Neural cell (in vitro differentiated cells): Measurements from ENCODE around the gene FPGS. TPM values are rescaled to one million over a fixed set of nuclear protein-coding genes. Genes with fewer than 3 reads are reported as not detected.

Source experiments
- H2AFZ ChIP-seq: fragments of 200-600, 300-800 bp; sonication (generic), shearing (Covaris generic); 2 replicates; pipeline ENCODE4 v1.6.0; 2014; ENCODE audit warnings: low read depth, mild to moderate bottlenecking, antibody characterized with exemption, low read length, moderate library complexity
- H3F3A ChIP-seq: fragments of 200-600 bp; shearing (Covaris generic); 2 replicates; pipeline ENCODE4 v1.6.1; 2016; ENCODE audit warnings: mild to moderate bottlenecking, moderate library complexity, mixed read lengths, antibody characterized with exemption, low read length; ENCODE audit not compliant: insufficient read depth, poor library complexity, severe bottlenecking
- H3K27ac ChIP-seq: fragments of 200-600, 300-800 bp; sonication (generic), shearing (Covaris generic); 2 replicates; pipeline ENCODE4 v1.5.1; 2014; ENCODE audit warnings: mild to moderate bottlenecking, low read length, moderate library complexity
- H3K27me3 ChIP-seq: fragments of 300-800, 200-600 bp; sonication (generic), shearing (Covaris generic); 2 replicates; pipeline ENCODE4 v1.6.0; 2014; ENCODE audit warnings: mild to moderate bottlenecking, low read depth, low read length, moderate library complexity; ENCODE audit not compliant: insufficient read depth
- H3K36me3 ChIP-seq: fragments of 300-800, 200-600 bp; sonication (generic), shearing (Covaris generic); 2 replicates; pipeline ENCODE4 v1.5.1; 2014; ENCODE audit warnings: mild to moderate bottlenecking, antibody characterized with exemption, low read length, moderate library complexity; ENCODE audit not compliant: insufficient read depth
- H3K4me2 ChIP-seq: fragments of 300-800, 200-600 bp; sonication (generic), shearing (Covaris generic); 2 replicates; pipeline ENCODE4 v1.6.0; 2014; ENCODE audit warnings: mild to moderate bottlenecking, low read length
- H3K4me3 ChIP-seq: fragments of 300-800, 200-600 bp; sonication (generic), shearing (Covaris generic); 2 replicates; pipeline ENCODE4 v1.5.1; 2014; ENCODE audit warnings: mild to moderate bottlenecking, low read length, moderate library complexity
- H3K79me2 ChIP-seq: fragments of 200-600 bp; shearing (Covaris generic); replicated peaks from 2 replicates; pipeline ENCODE4 v1.6.0; 2014; ENCODE audit warnings: mild to moderate bottlenecking, low read length, moderate library complexity; ENCODE audit not compliant: insufficient read depth
- H3K9ac ChIP-seq: fragments of 300-800, 200-600 bp; sonication (generic), shearing (Covaris generic); 2 replicates; pipeline ENCODE4 v1.6.1; 2016; ENCODE audit warnings: mild to moderate bottlenecking, low read length, mixed read lengths
- H3K9me2 ChIP-seq: fragments of 200-600 bp; shearing (Covaris generic); 2 replicates; pipeline ENCODE4 v1.6.1; 2016; ENCODE audit warnings: mild to moderate bottlenecking, low read length, mixed read lengths; ENCODE audit not compliant: insufficient read depth
- H3K9me3 ChIP-seq: fragments of 200-600, 300-800 bp; sonication (generic), shearing (Covaris generic); 2 replicates; pipeline ENCODE4 v1.6.1; 2016; ENCODE audit warnings: mild to moderate bottlenecking, mixed run types, low read length, moderate library complexity, mixed read lengths
- H4K20me1 ChIP-seq: fragments of 200-600 bp; shearing (Covaris generic); 2 replicates; pipeline ENCODE4 v1.6.1; 2016; ENCODE audit warnings: mild to moderate bottlenecking, mixed run types; ENCODE audit not compliant: insufficient read depth
- CTCF ChIP-seq: fragments of 450-650 bp; IDR thresholded peaks from 2 replicates; pipeline ENCODE4 v1.5.1; 2014; ENCODE audit warnings: antibody characterized with exemption, mild to moderate bottlenecking, moderate library complexity; ENCODE audit not compliant: poor library complexity, severe bottlenecking
- EP300 ChIP-seq: fragments of 450-650 bp; conservative IDR thresholded peaks from 2 replicates; pipeline ENCODE4 v1.6.1; 2014; ENCODE audit warnings: antibody characterized with exemption, mild to moderate bottlenecking, moderate library complexity; ENCODE audit not compliant: poor library complexity, severe bottlenecking
- EZH2 ChIP-seq: fragments of 200-600, 300-800 bp; shearing (Covaris generic), sonication (generic); IDR thresholded peaks from 2 replicates; pipeline ENCODE4 v1.6.1; 2014; ENCODE audit warnings: antibody characterized with exemption, low read length, borderline replicate concordance, mild to moderate bottlenecking; ENCODE audit not compliant: insufficient read depth, poor library complexity, severe bottlenecking
- MXI1 ChIP-seq: fragments of 450-650 bp; conservative IDR thresholded peaks from 2 replicates; pipeline ENCODE4 v1.6.1; 2014; ENCODE audit warnings: antibody characterized with exemption, mild to moderate bottlenecking; ENCODE audit not compliant: poor library complexity, severe bottlenecking
- POLR2AphosphoS5 ChIP-seq: IDR thresholded peaks from 2 replicates; pipeline ENCODE4 v1.6.1; 2012
- RAD21 ChIP-seq: fragments of 450-650 bp; conservative IDR thresholded peaks from 2 replicates; pipeline ENCODE4 v1.6.1; 2014; ENCODE audit warnings: antibody characterized with exemption, mild to moderate bottlenecking, moderate library complexity
- REST ChIP-seq: IDR thresholded peaks from 2 replicates; pipeline ENCODE4 v1.6.1; 2012; ENCODE audit warnings: borderline replicate concordance
- SMC3 ChIP-seq: fragments of 450-650 bp; conservative IDR thresholded peaks from 2 replicates; pipeline ENCODE4 v1.6.1; 2014; ENCODE audit warnings: antibody characterized with exemption, mild to moderate bottlenecking, moderate library complexity; ENCODE audit not compliant: poor library complexity
- TAF1 ChIP-seq: IDR thresholded peaks from 2 replicates; pipeline ENCODE4 v1.6.1; 2012; ENCODE audit warnings: low read depth
- polyA plus RNA-seq: library from polyadenylated mRNA; depleted of rRNA; stranded (reverse); fragments of >200 nt; gene quantifications from 2 replicates; pipeline ENCODE4 v1.2.3, GENCODE V29; 2014

FPGS gene
- polyA plus RNA-seq, 1 donor from 2014 or later = 38.4 TPM

DNA sequence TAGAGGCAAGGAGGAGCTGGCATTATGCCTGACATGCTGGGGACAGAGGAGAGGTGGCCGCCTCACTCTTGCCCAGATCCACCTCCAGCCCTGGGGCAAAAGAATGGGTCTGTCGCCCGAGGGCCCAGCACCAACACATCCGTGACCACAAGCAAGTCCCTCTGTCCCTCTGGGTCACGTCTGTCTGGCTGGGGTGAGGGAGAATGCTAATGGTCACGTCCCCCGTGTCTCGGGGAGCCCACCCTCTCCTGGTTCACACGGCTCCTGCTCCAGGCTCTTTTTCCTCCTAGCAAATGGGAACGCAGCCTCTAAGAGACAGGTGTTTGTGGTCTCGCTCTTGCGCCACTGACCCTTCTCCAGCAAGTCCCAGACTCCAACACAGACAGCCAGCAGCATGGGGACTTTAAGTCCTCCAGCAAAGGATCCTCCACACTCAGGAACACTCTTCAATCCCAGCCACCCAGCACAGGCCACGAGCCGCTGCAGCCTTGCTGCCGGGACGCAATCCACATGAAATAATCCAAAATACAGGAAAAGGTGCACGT lies 47.7 kb downstream of the FPGS start:
- Histone ChIP-seq H3K79me2 (no peaks in the 10 kb centered on the region), H3F3A (no peaks in the 10 kb centered on the region), H3K9ac (no peak overlapping the region), H3K27me3 (no peaks in the 10 kb centered on the region), H4K20me1 (no peaks in the 10 kb centered on the region), H2AFZ (no peak overlapping the region), H3K4me3 (no peak overlapping the region), H3K9me3 (no peaks in the 10 kb centered on the region), H3K27ac (no peak overlapping the region), H3K4me2 (no peak overlapping the region), H3K9me2 (no peaks in the 10 kb centered on the region), H3K36me3 (no peaks in the 10 kb centered on the region)
- TF ChIP-seq CTCF = no peak
- no peak for TF ChIP-seq POLR2AphosphoS5
- no peak for TF ChIP-seq EP300
- no peak for TF ChIP-seq REST
- TF ChIP-seq MXI1 = no peak
- TF ChIP-seq EZH2 = no peak
- no peak for TF ChIP-seq RAD21
- TF ChIP-seq SMC3 = no peak
- no peak for TF ChIP-seq TAF1

GRCh38 chr9:127852829-127853228 lies 50.1 kb downstream of the FPGS start:
- H3K79me2 ChIP-seq = no peaks in the 10 kb centered on the region
- H2AFZ ChIP-seq = no peak overlapping the region
- H3K9ac ChIP-seq = no peak overlapping the region
- H3K9me3 ChIP-seq = no peaks in the 10 kb centered on the region
- H3K36me3 ChIP-seq = no peaks in the 10 kb centered on the region
- no peaks in the 10 kb centered on the region for H3K9me2 ChIP-seq
- H3K27me3 ChIP-seq = no peaks in the 10 kb centered on the region
- H3K4me2 ChIP-seq = no peak overlapping the region
- no peak overlapping the region for H3K27ac ChIP-seq
- H3F3A ChIP-seq = no peaks in the 10 kb centered on the region
- no peak overlapping the region for H3K4me3 ChIP-seq
- TF ChIP-seq EZH2 = no peak
- no peak for TF ChIP-seq SMC3
- TF ChIP-seq REST = no peak
- TF ChIP-seq EP300 = no peak
- TF ChIP-seq POLR2AphosphoS5 = no peak
- TF ChIP-seq MXI1 = no peak
- TF ChIP-seq RAD21 = no peak
- no peak for TF ChIP-seq CTCF
- H4K20me1 ChIP-seq = no peaks in the 10 kb centered on the region
